NCI-H2227 (cell line): ENCODE results near the gene TTLL11.
"Not testable (repeated sequence)": the region's sequence is repeated elsewhere in the genome, so short reads cannot be mapped to it uniquely, and the experiment has no call there.

Experiments
- DNase-seq: peaks from one replicate; lab custom pipeline; 2025; ENCODE audit not compliant: unreplicated experiment; lab: John Stamatoyannopoulos, UW

The TTLL11 gene

GRCh38 chr9:122085260-122085659 lies 7.8 kb downstream of the TTLL11 start:
- DNase-seq, result no peak

- DNase-seq, result peak; percentile 16
Observed at GRCh38 chr9:122084026-122084675, 9.0 kb downstream of the TTLL11 start.

GRCh38 chr9:122080986-122081385 lies 12.1 kb downstream of the TTLL11 start:
- DNase-seq, result no peak

- DNase-seq, result no peak
Observed at GRCh38 chr9:122078557-122078956, 14.6 kb downstream of the TTLL11 start.

GRCh38 chr9:122076773-122077172 lies 16.3 kb downstream of the TTLL11 start:
- DNase-seq, result no peak

- DNase-seq, result no peak
Observed at GRCh38 chr9:122076117-122076516, 17.0 kb downstream of the TTLL11 start.

GRCh38 chr9:122075135-122076030 lies 17.7 kb downstream of the TTLL11 start:
- DNase-seq, result no peak

GRCh38 chr9:122071715-122072114 lies 21.4 kb downstream of the TTLL11 start:
- DNase-seq, result no peak

- no peak for DNase-seq
Observed at GRCh38 chr9:122070728-122071515, 22.2 kb downstream of the TTLL11 start.

- not testable (repeated sequence) for DNase-seq
Observed at GRCh38 chr9:122066680-122067079, 26.4 kb downstream of the TTLL11 start.

GRCh38 chr9:122065923-122066629 lies 27.0 kb downstream of the TTLL11 start:
- no peak for DNase-seq

- DNase-seq, result no peak
Observed at GRCh38 chr9:122060481-122060880, 32.6 kb downstream of the TTLL11 start.

- no peak for DNase-seq
Observed at GRCh38 chr9:122059955-122060324, 33.2 kb downstream of the TTLL11 start.

GRCh38 chr9:122059214-122059954 lies 33.7 kb downstream of the TTLL11 start:
- DNase-seq, result no peak

GRCh38 chr9:122058709-122059108 lies 34.4 kb downstream of the TTLL11 start:
- no peak for DNase-seq

- DNase-seq, result no peak
Observed at GRCh38 chr9:122058051-122058450, 35.1 kb downstream of the TTLL11 start.

- no peak for DNase-seq
Observed at GRCh38 chr9:122057211-122057610, 35.9 kb downstream of the TTLL11 start.

GRCh38 chr9:122056484-122056883 lies 36.6 kb downstream of the TTLL11 start:
- no peak for DNase-seq

GRCh38 chr9:122055701-122056100 lies 37.4 kb downstream of the TTLL11 start:
- DNase-seq, result no peak
